Suprapubic skin (tissue), 4 donors: ENCODE measurements around the gene TRIM69.

ENCODE experiments used
- POLR2A ChIP-seq, 2 donors: fragments of 450-650 bp; IDR thresholded peaks; one replicate each; pipeline ENCODE4 v1.6.1; 2017; ENCODE audit warnings: antibody characterized with exemption in 2 of 2, mild to moderate bottlenecking in 2 of 2, moderate library complexity in 2 of 2
- POLR2AphosphoS5 ChIP-seq, 3 donors: sonication (generic); formaldehyde crosslinking; IDR thresholded peaks; one replicate each; pipeline ENCODE4 v1.6.1; 2017; ENCODE audit warnings: antibody characterized with exemption in 3 of 3
- TF ChIP-seq, protein P1 (sequence below), 2 donors: fragments of 200-600 bp in 1 of 2; fragments of 450-650 bp in 1 of 2; sonication (generic) in 1 of 2; IDR thresholded peaks; one replicate each; pipeline ENCODE4 v1.5.1; 2016 to 2019; ENCODE audit warnings: antibody characterized with exemption in 2 of 2, mild to moderate bottlenecking in 1 of 2, moderate library complexity in 1 of 2

DNA sequence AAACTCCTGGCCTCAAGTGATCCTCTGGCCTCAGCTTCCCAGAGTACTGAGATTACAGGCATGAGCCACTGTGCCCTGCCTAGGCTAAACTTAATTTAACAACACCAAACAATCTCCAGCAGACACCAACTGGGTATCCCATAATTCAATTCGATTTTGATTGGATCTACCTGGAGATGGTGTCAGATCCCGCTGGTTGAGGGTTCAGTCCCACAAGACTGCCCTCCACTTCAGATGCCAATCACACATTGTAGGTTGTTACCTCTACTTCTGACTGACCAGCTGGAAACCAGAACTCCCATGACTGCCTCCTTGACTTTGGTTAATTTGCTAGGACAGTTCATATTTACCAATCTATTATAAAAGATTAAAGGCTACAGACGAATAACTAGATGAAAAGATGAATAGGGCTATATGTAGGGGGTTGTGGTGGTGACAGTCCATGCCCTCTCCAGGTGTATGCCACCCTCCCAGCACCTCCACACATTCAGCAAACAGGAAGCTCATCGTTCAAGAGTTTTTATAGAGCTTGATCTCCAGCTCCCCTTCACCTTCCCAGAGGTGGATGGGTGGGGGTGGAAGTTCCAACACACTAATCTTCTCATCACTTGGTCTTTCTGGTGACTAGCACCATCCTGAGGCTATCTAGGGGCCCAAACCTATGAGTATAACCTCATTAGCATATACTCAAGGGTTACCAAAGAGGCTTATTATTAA is 15.7 kb upstream of the TRIM69 start:
- TF ChIP-seq POLR2AphosphoS5 (IDR thresholded peaks at IDR 0.05) (no peak), POLR2A (IDR thresholded peaks at IDR 0.05) (no peak)
- TF ChIP-seq, protein P1, sequence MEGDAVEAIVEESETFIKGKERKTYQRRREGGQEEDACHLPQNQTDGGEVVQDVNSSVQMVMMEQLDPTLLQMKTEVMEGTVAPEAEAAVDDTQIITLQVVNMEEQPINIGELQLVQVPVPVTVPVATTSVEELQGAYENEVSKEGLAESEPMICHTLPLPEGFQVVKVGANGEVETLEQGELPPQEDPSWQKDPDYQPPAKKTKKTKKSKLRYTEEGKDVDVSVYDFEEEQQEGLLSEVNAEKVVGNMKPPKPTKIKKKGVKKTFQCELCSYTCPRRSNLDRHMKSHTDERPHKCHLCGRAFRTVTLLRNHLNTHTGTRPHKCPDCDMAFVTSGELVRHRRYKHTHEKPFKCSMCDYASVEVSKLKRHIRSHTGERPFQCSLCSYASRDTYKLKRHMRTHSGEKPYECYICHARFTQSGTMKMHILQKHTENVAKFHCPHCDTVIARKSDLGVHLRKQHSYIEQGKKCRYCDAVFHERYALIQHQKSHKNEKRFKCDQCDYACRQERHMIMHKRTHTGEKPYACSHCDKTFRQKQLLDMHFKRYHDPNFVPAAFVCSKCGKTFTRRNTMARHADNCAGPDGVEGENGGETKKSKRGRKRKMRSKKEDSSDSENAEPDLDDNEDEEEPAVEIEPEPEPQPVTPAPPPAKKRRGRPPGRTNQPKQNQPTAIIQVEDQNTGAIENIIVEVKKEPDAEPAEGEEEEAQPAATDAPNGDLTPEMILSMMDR (IDR thresholded peaks at IDR 0.05), result no peak
